NCI-H1694 treated with DMSO at 0.1 percent for 48 hours (cell line): ENCODE measurements around the gene MGRN1.

Source experiments
- DNase-seq: peaks from one replicate; lab custom pipeline; 2025; lab: John Stamatoyannopoulos, UW

The MGRN1 gene

DNA sequence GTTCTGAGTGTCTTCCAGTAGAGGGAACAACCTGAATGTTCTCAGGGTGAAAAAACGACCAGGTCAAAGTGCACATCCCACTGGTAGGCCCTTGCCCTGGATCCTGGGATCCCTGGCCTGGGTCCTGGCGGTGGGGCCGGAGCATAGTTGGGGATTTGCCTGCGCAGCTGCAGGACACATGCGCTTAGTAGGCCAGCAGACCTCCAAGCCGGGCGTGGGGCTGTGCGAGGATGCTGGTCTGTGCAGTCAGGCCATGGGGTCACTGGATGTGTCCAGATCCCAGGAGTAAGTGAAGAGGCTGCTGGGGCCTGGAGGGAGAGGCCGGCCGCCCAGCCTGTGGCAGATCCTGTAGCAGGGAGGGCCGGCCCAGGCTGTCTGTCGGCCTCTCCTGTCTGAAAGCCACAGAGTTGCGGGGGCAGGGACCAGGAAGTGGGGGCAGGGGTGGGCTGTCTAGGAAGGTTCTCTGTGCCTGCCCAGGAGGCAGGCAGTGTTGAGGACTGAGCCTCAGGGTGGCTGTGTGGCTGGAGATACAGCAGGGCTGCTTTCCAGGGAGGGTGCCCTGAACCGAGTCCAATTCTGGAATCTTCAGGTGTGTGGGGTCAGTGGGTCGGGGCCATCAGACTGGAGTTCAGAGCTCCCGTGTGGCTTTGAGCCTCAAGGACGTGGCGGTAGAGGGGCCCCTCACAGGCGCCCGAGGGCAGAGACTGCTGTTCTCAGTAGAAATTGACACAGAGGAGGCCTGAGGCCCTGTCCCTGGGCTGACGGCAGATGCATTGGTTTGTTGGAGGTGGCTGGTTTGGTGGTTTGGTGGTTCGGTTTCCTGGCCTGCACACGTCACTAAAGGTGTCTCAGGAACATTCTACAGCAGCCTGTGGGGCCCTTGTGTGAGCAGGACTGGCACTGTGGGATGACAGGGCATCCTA lies 51.5 kb downstream of the MGRN1 start:
- no peak for DNase-seq

DNA sequence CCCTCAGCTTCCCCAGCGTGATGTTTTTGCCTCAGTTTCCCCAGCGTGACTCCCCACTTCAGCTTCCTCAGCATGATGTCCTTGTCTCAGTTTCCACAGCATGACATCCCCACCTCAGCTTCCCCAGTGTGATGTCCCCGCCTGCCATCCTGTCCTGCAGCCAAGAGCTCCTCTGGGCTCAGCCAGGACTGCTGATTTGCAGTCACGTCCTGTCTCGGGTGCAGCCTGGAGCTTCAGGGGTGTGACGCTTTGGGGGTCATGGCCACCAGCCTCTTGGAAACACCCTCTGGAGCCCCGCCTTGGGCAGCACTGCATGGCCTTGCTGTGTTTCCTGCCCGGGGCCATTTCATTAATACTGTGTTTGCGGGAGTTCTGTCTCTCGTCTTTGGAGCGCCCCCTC lies 52.2 kb downstream of the MGRN1 start:
- no peak for DNase-seq

DNA sequence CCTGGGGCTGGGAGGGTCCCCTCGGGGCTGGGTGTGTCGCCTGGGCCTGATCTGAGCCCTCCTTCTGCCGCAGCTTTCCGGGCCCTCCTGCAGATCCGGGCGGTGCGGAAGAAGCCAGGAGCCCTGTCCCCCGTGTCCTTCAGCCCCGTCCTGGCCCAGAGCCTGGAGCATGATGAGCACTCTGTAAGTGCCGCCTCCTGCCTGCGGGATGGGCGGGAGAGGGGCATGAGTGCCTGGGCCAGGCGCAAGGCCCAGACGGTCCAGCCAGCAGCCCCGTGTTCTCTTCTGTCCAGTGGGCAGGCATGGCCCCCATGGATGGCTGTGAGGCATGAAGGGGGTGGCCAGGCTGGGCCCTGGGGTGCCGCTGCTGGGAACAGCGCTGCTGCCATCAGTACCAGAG lies 52.8 kb downstream of the MGRN1 start:
- DNase-seq = no peak

DNA sequence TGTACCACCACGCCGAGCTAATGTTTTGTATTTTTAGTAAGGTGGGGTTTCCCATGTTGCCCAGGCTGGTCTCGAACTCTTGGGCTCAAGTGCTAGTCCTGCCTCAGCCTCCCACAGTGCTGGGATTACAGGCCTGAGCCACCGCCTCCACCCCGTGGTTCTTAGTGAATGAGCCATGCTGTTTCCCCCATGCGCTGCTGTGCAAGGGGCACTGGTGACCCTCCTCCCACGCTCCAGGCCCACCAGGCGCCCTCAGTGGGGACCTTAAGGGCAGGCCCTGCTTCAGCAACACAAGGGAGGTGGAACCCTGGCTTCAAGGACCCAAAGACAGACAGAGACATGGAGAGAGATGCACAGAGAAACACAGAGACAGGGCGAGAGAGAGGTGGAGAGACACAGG lies 53.4 kb downstream of the MGRN1 start:
- no peak for DNase-seq

DNA sequence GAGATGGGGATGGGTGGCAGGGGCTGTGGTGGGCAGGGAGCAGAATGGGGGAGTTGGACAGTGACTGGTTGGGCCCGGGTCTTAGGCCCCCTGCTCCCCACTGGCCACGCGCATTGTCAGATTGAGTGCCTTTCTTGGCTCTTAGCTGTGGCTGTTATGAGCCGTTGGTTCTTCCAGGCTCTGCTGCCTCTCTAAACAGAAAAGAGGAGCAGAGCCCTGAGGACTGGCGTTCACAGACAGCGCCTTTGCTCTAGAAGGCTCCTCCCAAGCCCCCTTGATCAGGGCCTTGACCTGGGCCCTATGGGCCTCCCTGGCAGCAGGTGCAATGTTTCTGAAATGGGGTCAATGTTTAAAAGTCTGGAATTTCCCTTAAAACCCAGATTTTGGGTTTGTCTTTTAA lies 54.0 kb downstream of the MGRN1 start:
- no peak for DNase-seq

DNA sequence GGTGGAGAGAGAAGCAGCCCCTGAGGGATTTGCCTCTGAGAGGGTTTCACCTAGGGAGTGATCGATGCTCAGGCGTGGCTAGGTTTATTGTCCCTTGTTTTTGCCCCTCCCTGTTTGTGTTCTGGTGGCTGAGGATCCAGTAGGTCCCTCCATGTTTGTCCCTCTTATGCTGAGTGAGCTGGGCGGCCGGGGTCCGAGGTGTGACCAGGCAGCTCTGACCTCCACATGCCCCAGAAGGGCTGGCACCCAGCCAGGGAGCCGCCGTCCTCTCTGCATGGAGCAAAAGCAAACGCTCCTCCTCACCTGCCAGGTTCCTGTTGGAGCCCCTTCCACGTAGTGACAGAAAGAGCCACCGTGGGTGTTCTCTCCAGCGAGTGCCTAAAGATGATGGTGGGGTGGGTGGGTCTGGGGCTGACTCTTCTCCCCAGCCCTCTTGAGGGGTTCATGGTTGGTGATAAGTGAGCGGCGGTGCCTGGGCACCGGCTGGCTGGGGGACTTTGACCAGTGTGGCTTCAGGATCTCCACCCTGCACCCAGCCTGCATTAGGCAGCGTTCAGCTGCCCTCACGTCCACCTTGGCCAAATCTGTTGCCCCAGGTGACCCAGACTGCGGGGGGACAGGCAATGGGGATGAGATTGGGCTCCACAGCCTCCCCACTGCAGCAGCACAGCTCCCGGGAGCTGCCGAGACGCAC lies 54.7 kb downstream of the MGRN1 start:
- DNase-seq = no peak

DNA sequence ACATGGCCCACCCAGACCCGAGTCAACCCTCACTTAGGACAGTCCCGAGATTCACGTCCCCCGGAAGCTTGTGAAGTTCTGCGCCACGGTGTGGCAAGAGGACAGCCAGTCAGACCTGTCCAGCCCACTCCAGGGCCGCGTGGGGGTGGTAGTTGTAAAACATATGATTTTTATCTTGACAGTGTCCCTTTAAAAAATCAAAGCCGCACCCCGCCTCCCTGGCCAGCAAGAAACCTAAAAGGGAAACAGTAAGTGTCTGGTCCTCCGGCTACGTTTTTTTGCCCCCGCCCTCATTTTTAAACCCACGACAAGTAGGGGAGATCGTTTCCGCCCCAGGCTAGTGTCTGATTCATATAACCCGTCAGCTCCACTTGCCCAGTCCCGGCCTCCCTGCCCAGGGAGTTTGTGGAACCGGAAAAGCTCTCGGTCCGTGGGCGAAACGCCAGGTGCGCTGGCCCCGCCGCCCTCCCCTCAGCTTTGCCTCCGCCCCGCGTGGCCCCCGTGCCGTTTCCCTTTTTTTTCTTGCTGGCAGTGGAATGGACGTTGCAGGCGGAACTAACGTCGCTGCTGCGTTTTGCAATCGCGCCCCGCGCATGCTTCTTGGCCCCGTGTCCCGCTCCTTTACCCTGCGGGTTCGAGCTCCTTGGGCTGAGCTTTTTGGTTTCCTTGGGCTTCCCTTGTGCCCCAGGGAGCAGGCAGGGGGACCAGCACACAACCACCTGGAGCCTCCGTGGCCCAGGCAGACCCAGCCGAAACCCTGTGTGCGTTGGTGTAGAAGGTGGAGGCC lies 55.4 kb downstream of the MGRN1 start:
- DNase-seq = no peak

DNA sequence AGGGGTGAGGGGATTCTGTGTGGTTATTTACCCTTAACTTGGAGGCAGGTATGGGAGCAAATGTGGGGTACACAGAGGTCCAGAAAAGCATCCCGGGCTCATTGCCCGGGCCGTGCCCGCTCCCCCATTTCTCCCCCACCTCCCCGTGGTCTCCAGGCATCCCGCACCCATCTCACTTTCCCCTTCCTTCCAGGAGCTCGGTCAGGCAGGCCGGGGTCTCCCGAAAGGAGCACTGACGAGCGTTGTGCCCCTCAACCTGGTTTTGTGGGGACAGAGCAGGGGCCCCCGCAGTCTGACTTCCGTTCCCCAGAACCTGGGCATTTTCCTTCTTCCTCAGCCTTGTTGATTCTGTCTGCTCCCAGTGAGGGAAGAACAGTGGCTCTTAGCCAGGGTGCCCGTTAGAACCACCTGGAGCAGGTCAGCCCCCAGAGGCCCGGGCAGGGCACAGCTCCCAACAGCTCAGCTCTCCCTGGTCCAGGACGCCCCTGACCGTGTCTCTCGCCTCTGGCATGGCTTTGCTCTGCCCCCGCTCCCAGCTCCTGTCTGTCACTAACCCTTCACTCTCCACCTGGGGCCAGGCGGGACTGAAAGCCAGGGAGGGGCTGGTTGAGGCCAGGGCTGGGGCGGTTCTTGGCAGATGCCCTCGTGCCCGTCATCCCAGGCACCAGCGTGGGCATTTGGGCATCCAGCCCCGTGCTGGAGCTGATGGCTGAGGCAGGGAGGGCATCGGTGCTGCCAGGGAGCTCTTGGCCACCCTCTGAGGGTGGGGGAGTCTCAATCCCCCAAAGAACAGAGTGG lies 56.2 kb downstream of the MGRN1 start:
- DNase-seq = no peak

DNA sequence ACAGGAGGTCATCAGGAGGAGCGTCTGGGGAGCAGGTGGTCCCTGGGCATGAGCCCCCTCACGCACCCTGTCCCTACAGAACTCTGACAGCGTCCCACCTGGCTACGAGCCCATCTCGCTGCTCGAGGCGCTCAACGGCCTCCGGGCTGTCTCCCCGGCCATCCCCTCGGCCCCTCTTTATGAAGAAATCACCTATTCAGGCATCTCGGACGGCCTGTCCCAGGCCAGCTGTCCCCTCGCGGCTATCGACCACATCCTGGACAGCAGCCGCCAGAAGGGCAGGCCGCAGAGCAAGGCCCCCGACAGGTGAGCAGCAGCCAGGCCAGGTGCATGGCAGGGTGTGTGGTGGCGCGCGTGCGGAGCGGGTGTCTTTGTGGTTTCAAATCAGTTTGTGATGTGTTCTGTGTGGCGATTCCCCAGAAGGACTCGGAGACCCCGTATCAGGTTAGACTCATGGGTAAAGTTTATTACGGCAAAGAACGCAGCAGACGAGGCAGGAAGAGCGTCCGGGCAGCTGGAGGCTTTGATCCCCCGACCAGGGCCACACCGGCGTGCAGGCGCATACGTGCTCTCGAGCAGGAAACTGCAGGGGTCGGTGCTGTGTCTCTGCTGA lies 57.0 kb downstream of the MGRN1 start:
- no peak for DNase-seq

DNA sequence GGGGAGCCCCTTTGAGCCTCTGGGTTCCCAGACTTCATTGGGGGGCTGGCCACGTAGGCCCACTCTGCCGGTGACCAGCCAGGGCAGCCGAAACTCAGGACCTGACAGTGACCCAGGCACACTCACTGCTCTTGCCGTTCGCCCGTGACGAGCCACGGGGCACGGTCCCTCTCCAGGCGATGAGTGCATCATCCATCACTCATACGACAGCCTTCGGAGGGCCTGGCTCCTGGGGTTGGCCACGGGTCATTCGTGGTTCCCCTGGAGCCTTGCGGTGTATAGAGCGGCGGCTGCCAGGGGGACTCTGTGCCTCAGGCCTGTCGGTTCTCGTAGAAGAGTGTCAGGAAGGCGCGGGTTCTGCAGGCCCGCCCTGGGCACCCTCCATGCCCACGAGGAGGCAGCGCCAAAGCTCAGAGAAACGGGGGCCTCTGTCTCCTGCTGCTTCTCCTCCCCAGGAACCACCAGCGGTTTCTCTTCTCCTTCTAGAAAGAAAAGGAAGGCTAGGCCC lies 57.5 kb downstream of the MGRN1 start:
- no peak for DNase-seq

DNA sequence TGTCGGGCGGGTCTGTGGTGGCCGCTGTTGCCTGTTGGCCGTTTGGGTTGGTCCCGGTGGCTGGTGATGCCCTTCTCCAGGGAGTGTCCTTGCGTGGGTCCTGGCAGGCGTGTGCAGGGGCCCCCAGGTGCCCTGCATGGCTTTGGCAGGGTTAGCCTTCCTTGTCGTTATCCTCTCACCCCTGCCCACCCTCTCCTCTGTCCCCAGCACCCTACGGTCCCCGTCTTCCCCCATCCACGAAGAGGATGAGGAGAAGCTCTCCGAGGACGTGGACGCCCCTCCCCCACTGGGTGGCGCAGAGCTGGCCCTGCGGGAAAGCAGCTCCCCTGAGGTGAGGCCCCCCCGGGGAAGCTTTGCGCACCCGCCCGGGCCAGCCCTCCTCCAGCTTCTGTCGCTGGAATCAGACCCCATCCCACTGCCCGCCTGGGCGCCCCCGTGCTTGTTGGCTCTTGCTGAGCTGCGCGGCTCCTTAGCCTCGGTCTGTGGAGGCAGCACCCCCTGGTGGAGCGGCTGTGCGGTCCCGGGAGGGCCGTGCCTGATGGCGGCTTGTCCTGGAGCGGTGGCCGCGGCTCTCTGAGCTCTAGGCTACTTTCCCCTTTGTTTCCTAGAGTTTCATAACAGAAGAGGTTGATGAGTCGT lies 58.1 kb downstream of the MGRN1 start:
- DNase-seq = peak; percentile 36

DNA sequence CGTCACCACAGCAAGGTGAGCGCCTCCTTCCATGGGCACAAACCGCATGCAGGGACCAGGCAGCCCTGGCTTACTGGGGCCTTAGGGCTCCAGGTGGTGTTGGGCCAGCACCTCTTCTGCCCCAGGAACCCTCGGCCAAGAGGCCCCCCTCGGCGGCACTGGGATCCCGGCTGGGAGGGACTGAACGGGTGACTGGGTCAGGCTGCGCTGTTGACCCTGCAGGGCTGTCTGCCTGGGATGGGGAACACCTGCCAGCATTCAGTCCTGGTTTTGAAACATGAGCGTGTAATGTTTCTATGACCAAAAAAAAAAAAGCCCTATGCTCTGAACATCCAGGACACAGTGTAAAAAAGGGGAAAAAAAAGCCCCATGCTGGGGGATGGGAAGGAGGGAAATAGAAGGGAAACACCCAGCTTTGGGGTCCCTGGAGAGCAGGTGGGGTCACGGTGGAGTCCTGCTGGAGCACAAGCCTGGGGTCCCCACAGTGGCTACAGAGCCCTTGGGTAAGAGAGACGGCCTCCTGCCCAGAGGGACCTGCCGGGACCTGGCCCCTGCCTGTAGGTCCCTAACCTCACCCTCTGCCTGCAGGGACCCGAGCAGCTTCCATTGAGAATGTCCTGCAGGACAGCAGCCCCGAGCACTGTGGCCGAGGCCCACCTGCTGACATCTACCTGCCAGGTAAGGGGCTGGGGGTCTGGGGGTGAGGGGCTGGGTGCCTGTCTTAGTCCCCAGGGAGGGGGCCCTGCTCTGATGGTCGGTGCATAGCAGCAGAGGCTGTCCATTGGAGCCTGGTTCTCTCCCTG lies 58.8 kb downstream of the MGRN1 start:
- no peak for DNase-seq

DNA sequence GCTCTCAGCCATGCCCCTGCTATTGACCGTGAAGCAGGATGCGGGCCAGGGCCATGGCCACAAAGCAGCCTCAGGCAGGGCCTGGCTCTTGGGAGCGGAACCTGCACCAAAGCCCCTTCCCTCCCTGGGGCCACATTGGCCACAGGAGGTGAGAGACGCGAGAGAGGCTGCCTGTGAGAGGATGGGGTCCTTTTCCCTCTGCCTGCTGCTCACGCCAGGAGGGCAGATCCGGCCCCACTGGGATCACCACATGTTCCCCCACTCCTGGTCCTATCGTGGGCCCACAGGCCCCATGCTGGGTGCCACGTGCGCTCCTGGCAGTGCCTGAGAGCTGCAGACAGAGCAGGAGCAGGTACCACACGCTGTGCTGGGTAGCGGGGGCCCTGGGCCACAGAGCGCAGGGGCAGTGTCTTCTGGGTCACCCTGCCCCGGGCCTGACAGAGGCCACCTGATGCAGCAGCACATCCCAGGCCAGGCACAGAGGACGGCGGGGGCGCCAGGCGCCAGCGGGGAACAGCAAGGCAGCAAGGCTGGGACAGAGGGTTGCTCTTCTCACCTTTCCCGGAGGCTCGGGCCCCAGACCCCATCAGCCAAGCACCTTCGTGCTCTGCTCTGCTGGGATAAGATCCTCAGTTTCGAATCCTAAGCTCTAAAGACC lies 59.6 kb downstream of the MGRN1 start:
- DNase-seq = no peak

DNA sequence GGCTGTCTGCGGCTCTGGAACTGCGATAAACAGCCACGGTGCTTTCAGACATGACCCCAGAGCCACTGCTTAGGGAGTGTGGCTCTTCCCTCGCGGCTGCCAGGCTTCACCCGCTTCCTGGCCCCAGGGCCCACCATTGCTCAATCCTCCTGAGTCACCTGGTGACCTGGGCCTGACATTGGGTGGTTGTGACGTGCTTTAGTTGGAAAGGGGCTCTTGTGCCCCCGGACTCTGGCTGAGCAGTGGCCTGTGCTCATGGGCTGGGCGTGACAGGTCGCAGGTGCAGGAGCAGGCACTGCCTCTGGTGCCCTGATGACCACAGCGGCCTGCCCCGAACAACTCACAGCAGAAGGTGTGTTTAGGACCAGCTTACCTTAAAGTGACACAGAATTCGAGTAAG lies 60.1 kb downstream of the MGRN1 start:
- no peak for DNase-seq

DNA sequence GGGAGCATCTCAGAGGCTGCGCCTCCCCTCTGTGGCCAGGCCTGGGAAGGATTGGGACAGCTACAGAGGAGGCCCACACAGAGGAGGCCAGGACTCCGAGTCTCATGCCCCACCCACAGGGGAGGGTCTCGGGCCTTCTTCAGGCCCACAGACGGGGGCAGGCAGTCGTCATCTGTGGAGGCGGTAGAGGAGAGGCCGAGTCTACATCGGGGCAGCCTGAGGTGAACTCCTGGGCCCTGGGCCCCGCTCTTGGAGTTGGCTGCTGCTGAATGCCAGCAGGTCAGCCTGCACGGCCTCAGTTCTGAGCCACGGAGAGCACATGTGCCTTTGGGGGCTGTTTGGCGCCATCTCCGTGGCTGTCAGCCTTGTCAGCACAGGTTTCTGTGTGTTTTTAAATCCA lies 60.7 kb downstream of the MGRN1 start:
- no peak for DNase-seq

DNA sequence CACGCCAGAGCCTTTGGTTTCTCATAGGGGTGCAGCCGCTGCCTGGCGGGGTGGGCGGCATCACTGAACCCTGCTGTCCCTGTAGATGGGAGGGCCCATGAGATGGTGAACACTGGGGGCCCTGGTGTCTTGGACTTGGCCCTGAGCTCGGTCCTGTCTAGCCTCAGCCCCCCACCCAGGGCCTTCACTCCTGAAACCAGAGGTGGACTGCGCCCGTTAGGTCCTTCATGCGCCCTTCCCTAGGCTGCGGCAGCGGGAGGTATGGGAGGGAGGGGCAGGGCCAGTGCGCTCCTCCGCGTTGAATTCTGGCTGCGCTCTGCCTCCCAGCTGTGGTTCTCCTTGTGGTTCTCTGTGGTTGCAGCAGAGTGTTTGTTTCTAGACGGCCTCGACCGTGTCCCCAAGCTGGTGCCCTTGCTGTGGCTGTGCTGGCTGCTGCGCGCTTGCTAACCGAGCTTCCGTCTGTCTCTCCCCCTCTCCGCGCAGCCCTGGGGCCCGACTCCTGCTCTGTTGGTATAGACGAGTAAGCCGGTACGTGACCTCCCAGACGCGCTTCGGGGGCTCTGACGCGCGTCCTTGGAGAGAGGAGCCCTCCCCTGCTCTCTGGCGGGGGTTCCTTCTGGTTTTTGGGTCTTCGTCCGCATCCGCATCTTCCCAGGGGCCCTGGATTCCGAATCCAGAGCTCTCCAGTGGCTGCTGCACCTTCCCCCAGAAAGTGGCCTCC lies 61.3 kb downstream of the MGRN1 start:
- no peak for DNase-seq

DNA sequence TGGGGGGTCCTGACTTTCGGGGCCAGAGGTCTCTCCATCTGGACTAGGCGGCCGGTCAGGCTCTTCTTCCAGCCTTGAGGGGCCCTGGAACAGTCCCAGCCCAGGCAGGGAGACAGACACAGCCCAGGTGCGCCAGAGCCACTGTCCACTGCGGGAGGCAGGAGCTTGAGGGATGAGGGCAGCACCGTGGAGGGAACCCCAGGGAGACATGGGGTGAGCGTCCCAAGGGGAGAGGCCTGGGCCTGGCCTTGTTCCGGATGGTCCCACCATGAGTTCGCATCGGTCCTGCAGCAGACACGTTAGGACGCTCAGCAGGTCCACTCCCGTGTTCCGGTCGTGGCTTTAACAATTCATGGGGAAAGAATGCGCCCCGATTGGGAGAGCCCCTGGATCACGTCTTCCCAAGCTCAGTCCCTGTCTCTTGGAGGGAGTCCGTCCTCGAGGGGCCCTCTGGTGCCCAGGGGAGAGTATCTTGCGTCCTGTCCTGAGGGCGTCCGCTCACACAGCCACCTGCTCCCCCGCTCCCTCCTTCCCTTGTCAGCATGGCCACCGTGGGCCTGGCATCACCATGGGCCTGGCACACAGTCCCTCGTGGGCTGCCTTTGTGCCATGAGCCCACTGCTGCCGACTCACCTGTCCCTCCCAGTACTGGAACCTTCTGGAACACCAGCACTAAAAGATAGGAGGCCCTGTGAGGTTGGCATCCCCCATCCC lies 62.0 kb downstream of the MGRN1 start:
- DNase-seq = no peak

DNA sequence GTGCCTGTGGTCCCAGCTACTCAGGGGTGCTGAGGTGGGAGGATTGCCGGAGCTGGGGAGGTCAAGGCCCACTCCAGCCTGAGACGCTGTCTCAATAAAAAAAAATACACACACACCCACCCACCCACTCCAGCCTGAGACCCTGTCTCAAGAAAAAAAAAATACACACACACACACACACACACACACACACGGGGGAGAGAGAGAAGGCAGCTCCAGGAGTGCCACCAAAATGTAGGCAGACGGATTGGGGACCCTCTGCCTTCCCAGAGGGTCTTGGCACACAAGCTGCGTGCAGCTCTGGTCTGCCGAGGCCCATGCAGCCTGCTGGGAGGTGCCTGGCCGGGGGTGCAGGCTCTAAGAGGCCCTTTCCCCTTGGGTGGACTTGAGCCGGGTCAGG lies 62.8 kb downstream of the MGRN1 start:
- DNase-seq = no peak
